T-helper 2 cell treated with Interferon-gamma antibody and Interleukin-4, amounts not matched to agents 100 ng/mL and 5 ng/mL, for 36 hours (primary cell): ENCODE measurements around the gene PTGES2. TPM values are rescaled to one million over a fixed set of nuclear protein-coding genes. Genes with fewer than 3 reads are reported as not detected.

Source experiments
- intact Hi-C: fragments of 100-400 bp; cut with micrococcal nuclease; formaldehyde crosslinking; loops from one replicate; pipeline ENCODE4 v1.15.1; 2023
- total RNA-seq: library from RNA; stranded (reverse); gene quantifications from 2 replicates; pipeline ENCODE4 v1.2.3, GENCODE V29; 2022

The PTGES2 gene
- total RNA-seq: 52.5 and 60.0 TPM in 2 replicates

GRCh38 chr9:128127568-128127989 lies at the start of gene PTGES2:
PTGES2 (minus strand) TSS chr9:128127729; CDS start chr9:128127717, 12 bp downstream.
- intact Hi-C loops: loop anchor here (5.0 kb wide), 2 partner anchors 190 to 355 kb away; partner anchors contain the start of gene DPM2

- intact Hi-C loops: no loop called here
These were observed 48.2 kb upstream of the PTGES2 start for GRCh38 chr9:128175726-128176125.

GRCh38 chr9:128175102-128175563 lies 47.6 kb upstream of the PTGES2 start:
- intact Hi-C loops: no loop called here

GRCh38 chr9:128174062-128174461 lies 46.5 kb upstream of the PTGES2 start:
- intact Hi-C loops: no loop called here

- intact Hi-C loops: no loop called here
These were observed 42.4 kb upstream of the PTGES2 start for GRCh38 chr9:128169925-128170324.

- intact Hi-C loops: no loop called here
These were observed 42.0 kb upstream of the PTGES2 start for GRCh38 chr9:128169492-128169891.

GRCh38 chr9:128168731-128169308 lies 41.3 kb upstream of the PTGES2 start:
- intact Hi-C loops: no loop called here

GRCh38 chr9:128167209-128167608 lies 39.7 kb upstream of the PTGES2 start:
- intact Hi-C loops: no loop called here

- intact Hi-C loops: no loop called here
These were observed 38.6 kb upstream of the PTGES2 start for GRCh38 chr9:128166169-128166568.

- intact Hi-C loops: no loop called here
These were observed 36.9 kb upstream of the PTGES2 start for GRCh38 chr9:128164307-128164885.

GRCh38 chr9:128163523-128164306 lies 36.2 kb upstream of the PTGES2 start:
- intact Hi-C loops: no loop called here

GRCh38 chr9:128163027-128163515 lies 35.5 kb upstream of the PTGES2 start:
- intact Hi-C loops: no loop called here

- intact Hi-C loops: no loop called here
These were observed 34.9 kb upstream of the PTGES2 start for GRCh38 chr9:128162215-128163026.

- intact Hi-C loops: no loop called here
These were observed 33.8 kb upstream of the PTGES2 start for GRCh38 chr9:128161215-128161902.

- intact Hi-C loops: loop anchor here (1.0 kb wide), 4 partner anchors 32 to 162 kb away; partner anchors contain the start of genes COQ4, NAIF1 and TRUB2
These were observed 33.1 kb upstream of the PTGES2 start for GRCh38 chr9:128160603-128160987.

GRCh38 chr9:128159784-128160602 lies 32.5 kb upstream of the PTGES2 start, which contains the start of gene BBLN:
BBLN (plus strand) TSS chr9:128160265; CDS start chr9:128160408, 143 bp downstream.
- intact Hi-C loops: loop anchor here (1.0 kb wide), 5 partner anchors 32 to 162 kb away; partner anchors contain the start of genes COQ4, GOLGA2, NAIF1 and SWI5

GRCh38 chr9:128159522-128159783 lies 31.9 kb upstream of the PTGES2 start:
- intact Hi-C loops: loop anchor here (1.0 kb wide), 1 partner anchor 117 kb away; the partner anchor contains the start of genes GOLGA2 and SWI5

GRCh38 chr9:128155736-128156500 lies 28.4 kb upstream of the PTGES2 start:
- intact Hi-C loops: no loop called here
